Endothelial cell (in vitro differentiated cells): ENCODE measurements around the gene GALNT13. TPM values are rescaled to one million over a fixed set of nuclear protein-coding genes. Genes with fewer than 3 reads are reported as not detected.

Source experiments
- DNase-seq: peaks from one replicate; pipeline ENCODE4 v3.0.0; 2021; ENCODE audit warnings: low spot score
- H3K27ac Mint-ChIP-seq: one replicate; pipeline ENCODE4 v1.8.0; 2021; ENCODE audit warnings: mixed read lengths, inconsistent platforms; ENCODE audit not compliant: unreplicated experiment
- H3K27me3 Mint-ChIP-seq: one replicate; pipeline ENCODE4 v1.8.0; 2021; ENCODE audit warnings: mild to moderate bottlenecking, moderate library complexity, mixed read lengths, inconsistent platforms; ENCODE audit not compliant: unreplicated experiment
- H3K36me3 Mint-ChIP-seq: one replicate; pipeline ENCODE4 v1.8.0; 2021; ENCODE audit warnings: mild to moderate bottlenecking, low read depth, mixed read lengths, inconsistent platforms; ENCODE audit not compliant: unreplicated experiment
- H3K4me1 Mint-ChIP-seq: one replicate; pipeline ENCODE4 v1.8.0; 2021; ENCODE audit warnings: mild to moderate bottlenecking, mixed read lengths, inconsistent platforms; ENCODE audit not compliant: unreplicated experiment
- H3K4me3 Mint-ChIP-seq: one replicate; pipeline ENCODE4 v1.8.0; 2021; ENCODE audit warnings: mild to moderate bottlenecking, mixed read lengths, inconsistent platforms; ENCODE audit not compliant: unreplicated experiment
- H3K9me3 Mint-ChIP-seq: one replicate; pipeline ENCODE4 v1.8.0; 2021; ENCODE audit warnings: mixed read lengths, inconsistent platforms; ENCODE audit not compliant: unreplicated experiment
- CTCF ChIP-seq: fragments of 200-600 bp; sonication (generic); IDR thresholded peaks from one replicate; pipeline ENCODE4 v1.5.0; 2021; ENCODE audit warnings: antibody characterized with exemption; ENCODE audit not compliant: unreplicated experiment
- total RNA-seq: library from RNA; stranded (reverse); fragmentation: NEBNext Ultra II Directional; extraction: Animal tissue kit (Norgen Biotek cat#: 25700); gene quantifications from one replicate; pipeline ENCODE4 v1.2.1, GENCODE V29; 2021; ENCODE audit not compliant: unreplicated experiment

GALNT13 gene
- total RNA-seq, 1 donor from 2014 or later: 26.3 TPM

DNA sequence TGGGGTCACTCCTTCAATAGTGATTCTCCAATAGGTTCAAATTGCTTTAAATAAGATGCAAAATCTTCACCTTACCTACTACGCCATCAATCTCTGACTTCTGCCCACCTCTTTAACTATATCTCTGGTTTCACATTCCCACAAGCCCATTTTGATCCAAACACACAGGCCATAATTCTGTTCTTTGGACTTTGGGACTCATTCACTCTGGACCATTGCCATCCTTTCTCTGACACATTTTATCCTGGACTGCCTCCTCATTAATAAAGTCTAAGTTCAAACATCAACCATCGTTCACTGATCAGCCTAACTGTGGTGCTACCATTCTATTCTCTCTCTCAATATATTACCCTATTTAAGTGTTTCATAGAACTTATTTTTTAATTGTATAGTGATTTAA is 332.2 kb downstream of the GALNT13 start:
- no peaks in the 10 kb centered on the region for H3K27me3 Mint-ChIP-seq
- no peak overlapping the region for H3K4me3 Mint-ChIP-seq
- no peaks in the 10 kb centered on the region for H3K36me3 Mint-ChIP-seq

DNA sequence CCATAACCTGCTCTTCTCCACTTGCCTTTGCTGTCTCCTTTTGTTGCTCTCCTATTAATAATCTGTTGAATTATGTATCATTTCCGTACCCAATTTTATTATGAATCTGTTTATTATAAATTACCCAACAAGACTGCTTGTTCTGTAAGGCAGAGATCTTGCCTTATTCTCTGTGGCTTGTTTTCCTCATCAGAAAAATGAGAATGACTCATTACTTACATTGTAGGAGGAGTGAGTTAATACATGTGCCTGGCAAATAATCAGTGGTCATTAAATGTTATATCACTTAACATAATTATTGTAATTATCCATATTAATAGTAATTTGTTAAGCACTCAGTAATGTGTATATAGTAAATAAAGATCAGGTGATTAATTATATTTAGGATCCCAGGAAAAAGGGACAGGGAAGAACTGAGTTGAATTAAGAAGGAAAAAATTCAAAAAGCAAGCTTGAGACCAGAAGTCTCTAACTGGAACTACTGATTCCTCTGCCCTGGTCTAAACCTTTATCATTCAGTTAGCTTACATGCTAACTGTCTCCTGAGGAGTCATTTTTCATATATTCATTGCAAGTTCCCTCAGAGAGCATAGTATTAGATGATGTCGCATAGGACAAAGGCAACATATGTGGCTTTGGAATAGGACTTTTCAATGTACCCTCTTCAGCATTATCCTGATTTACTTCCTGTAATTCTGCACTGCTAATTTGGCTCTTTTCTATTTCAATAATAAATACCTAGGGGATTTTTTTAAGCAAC is 335.7 kb downstream of the GALNT13 start:
- DNase-seq: no peak
- TF ChIP-seq CTCF: no peak
- H3K27ac Mint-ChIP-seq: no peak overlapping the region
- H3K4me1 Mint-ChIP-seq: peaks cover 13% of the 10 kb centered on the region
- no peaks in the 10 kb centered on the region for H3K27me3 Mint-ChIP-seq
- H3K36me3 Mint-ChIP-seq: no peaks in the 10 kb centered on the region
- no peaks in the 10 kb centered on the region for H3K9me3 Mint-ChIP-seq
- no peak overlapping the region for H3K4me3 Mint-ChIP-seq

More for the DNA sequence above, 332.2 kb downstream of the GALNT13 start:
- TF ChIP-seq CTCF: no peak
- Mint-ChIP-seq H3K27ac (no peak overlapping the region), H3K9me3 (no peaks in the 10 kb centered on the region), H3K4me1 (peaks cover 11% of the 10 kb centered on the region)
- DNase-seq: no peak

DNA sequence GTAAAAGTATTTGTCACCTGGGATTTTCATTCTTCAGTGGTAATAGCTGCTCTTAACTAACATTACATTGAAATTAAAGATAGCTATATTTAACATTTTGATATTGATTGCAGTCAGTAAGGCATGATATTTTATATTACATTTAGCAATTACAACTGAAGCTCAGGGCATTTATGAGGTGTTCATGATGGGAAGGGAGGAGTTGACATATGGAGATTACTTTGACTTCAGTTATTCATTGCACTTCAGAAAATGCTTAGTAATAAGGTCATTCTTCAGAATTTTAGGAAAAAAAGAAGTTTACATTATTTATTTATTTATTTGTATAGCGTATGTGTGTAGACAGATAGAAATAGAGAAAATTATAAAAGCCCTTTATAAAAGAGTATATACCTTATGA is 352.0 kb downstream of the GALNT13 start:
- no peak overlapping the region for H3K27ac Mint-ChIP-seq
- TF ChIP-seq CTCF: no peak
- H3K4me3 Mint-ChIP-seq: no peak overlapping the region
- no peaks in the 10 kb centered on the region for H3K9me3 Mint-ChIP-seq
- no peaks in the 10 kb centered on the region for H3K36me3 Mint-ChIP-seq
- no peak for DNase-seq
- H3K27me3 Mint-ChIP-seq: no peaks in the 10 kb centered on the region
- peaks cover 19% of the 10 kb centered on the region for H3K4me1 Mint-ChIP-seq

GRCh38 chr2:154226931-154227330 is 355.2 kb downstream of the GALNT13 start:
- no peak for DNase-seq
- Mint-ChIP-seq H3K27ac (no peak overlapping the region), H3K4me3 (no peak overlapping the region), H3K36me3 (no peaks in the 10 kb centered on the region), H3K9me3 (no peaks in the 10 kb centered on the region), H3K4me1 (peaks cover 38% of the 10 kb centered on the region), H3K27me3 (no peaks in the 10 kb centered on the region)
- no peak for TF ChIP-seq CTCF

- TF ChIP-seq CTCF: no peak
- Mint-ChIP-seq H3K4me1 (peaks cover 44% of the 10 kb centered on the region), H3K27ac (peak overlapping the region; percentile 82), H3K9me3 (no peaks in the 10 kb centered on the region), H3K36me3 (no peaks in the 10 kb centered on the region), H3K27me3 (no peaks in the 10 kb centered on the region), H3K4me3 (peak overlapping the region; percentile 5)
- no peak for DNase-seq
Observed at GRCh38 chr2:154228566-154229280, 357.0 kb downstream of the GALNT13 start.
